ENCODE data around the gene SCLY. TPM values are rescaled to one million over a fixed set of nuclear protein-coding genes. Genes with fewer than 3 reads are reported as not detected.

The SCLY gene
- total and polyA plus RNA-seq, 2 of the 13 experiments (the other 11 are each of a cell fraction or from before 2014, with no cell fraction given): 27.9 to 38.6 TPM

DNA sequence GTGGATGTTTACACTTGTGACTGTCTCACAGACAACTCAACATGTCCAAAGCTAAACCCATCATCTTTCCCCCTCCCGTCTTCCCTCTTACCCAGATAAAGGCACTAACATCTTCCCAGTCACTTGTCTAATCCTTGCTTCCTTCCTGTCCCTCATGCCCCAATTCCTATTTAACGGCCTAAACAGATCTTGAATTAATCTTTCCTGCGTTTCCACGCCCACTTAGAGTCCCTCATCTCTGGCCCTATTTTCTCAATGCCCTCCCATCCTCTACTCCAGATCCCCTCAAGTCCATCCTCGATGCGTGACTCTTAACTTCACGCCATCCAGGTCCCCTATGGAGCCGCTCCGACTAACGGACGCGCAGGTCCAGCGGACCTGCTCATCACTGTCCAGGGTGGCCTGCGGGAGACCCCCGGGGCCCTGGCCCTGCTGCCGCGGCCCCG lies 682 bp upstream of the SCLY start:
- no TSS peak for BruUV-seq (replicated peaks)
- Histone ChIP-seq H3K4me3 (replicated peaks in 1 of 3; ENCODE audit: insufficient read depth in 1 of 3, low read depth in 2 of 3, low read length in 3 of 3) (peak overlapping the region; percentile 89 to 99 (median 97)), H2AFZ (ENCODE audit: low read length) (peak overlapping the region; percentile 12), H3K79me2 (ENCODE audit: insufficient read depth, low read length) (peaks cover 29% of the 10 kb centered on the region), H3K9me3 (ENCODE audit: low read length) (no peaks in the 10 kb centered on the region), H4K20me1 (ENCODE audit: insufficient read depth, low read length) (no peaks in the 10 kb centered on the region), H3K4me1 (ENCODE audit: insufficient read depth, low read length) (peaks cover 57% of the 10 kb centered on the region), H3K36me3 (replicated peaks in 1 of 2; ENCODE audit: control insufficient read depth in 1 of 2, insufficient read depth in 2 of 2, low read length in 2 of 2) (peaks cover 0 to 3% of the 10 kb centered on the region in 2 experiments; a peak in 1 of 5 replicates), H3K27me3 (ENCODE audit: control insufficient read depth in 1 of 2, insufficient read depth in 2 of 2, low read length in 2 of 2) (no peaks in the 10 kb centered on the region; a peak in 1 of 5 replicates), H3K4me2 (ENCODE audit: low read depth, low read length) (peak overlapping the region; percentile 97), H3K27ac (ENCODE audit: extremely low read length, insufficient read depth, low read length) (peak overlapping the region; percentile 91), H3K9ac (ENCODE audit: insufficient read depth, low read depth, low read length) (peak overlapping the region; percentile 95)
- ChIA-PET CTCF (ENCODE audit: low intra/inter-chr PET ratio, low total read pairs) (no interaction called here), POLR2A (interaction anchor here (0.9 to 2.9 kb wide), 27 partner anchors 10 to 203 kb away, joined by 3 to 27 read pairs (median 5); no protein-coding TSS in a partner anchor)
- WGBS (ENCODE audit: low lambda C conversion rate): under 1% methylated on average over 15 of the region's 18 CpGs
- no peak for DNase-seq (ENCODE audit: low spot score)
- ATAC-seq: no peak
- FAIRE-seq: no peak
- intact Hi-C loops (cut with micrococcal nuclease; ENCODE audit: unreplicated experiment): loop anchor here (2.0 to 10.0 kb wide), 4 partner anchors 47 to 385 kb away; partner anchors contain the start of genes PER2 and UBE2F
- in situ Hi-C loops (cut with HindIII; ENCODE audit: extremely low pct_ligation_motif_present, low pct_unique_long_range_greater_than_20kb): loop anchor here (5.0 kb wide), 1 partner anchor 93 kb away; the partner anchor contains the start of gene UBE2F
- TF ChIP-seq REXO4 (CRISPR knock-in tag; IDR thresholded peaks at IDR 0.05; ENCODE audit: borderline replicate concordance) (0 out of 2 replicates have a peak, but pooled peaks have one; percentile 30), PHF5A (CRISPR knock-in tag; IDR thresholded peaks at IDR 0.05; ENCODE audit: low read depth, unreplicated experiment) (no peak), RFX3 (CRISPR knock-in tag; IDR thresholded peaks at IDR 0.05) (no peak), ZNF160 (CRISPR knock-in tag; IDR thresholded peaks at IDR 0.05) (0 out of 2 replicates have a peak, but pooled peaks have one; percentile 7), ZNF354B (CRISPR knock-in tag; IDR thresholded peaks at IDR 0.05) (0 out of 2 replicates have a peak, but pooled peaks have one; percentile 65), TERF1 (CRISPR knock-in tag; IDR thresholded peaks at IDR 0.05) (0 out of 2 replicates have a peak, but pooled peaks have one; percentile 42), ZNF562 (CRISPR knock-in tag; IDR thresholded peaks at IDR 0.05; ENCODE audit: borderline replicate concordance) (no peak), SAFB2 (CRISPR knock-in tag; IDR thresholded peaks at IDR 0.05; ENCODE audit: borderline replicate concordance, low read depth) (no peak), NBN (conservative IDR thresholded peaks at IDR 0.05) (no peak), HOXA9 (CRISPR knock-in tag; IDR thresholded peaks at IDR 0.05; ENCODE audit: borderline replicate concordance) (0 out of 2 replicates have a peak, but pooled peaks have one; percentile 9), MAFG (CRISPR knock-in tag; IDR thresholded peaks at IDR 0.05) (no peak), HINFP (CRISPR knock-in tag; IDR thresholded peaks at IDR 0.05; ENCODE audit: low read depth) (peak; percentile 93), ZNF460 (CRISPR knock-in tag; IDR thresholded peaks at IDR 0.05; ENCODE audit: borderline replicate concordance) (peak; percentile 39; the same call in 1 of the 2 replicates), SMC3 (IDR thresholded peaks at IDR 0.05; ENCODE audit: low read length) (0 out of 2 replicates have a peak, but pooled peaks have one; percentile 4), PHF8 (CRISPR knock-in tag; IDR thresholded peaks at IDR 0.05) (no peak), SNAPC5 (CRISPR knock-in tag; IDR thresholded peaks at IDR 0.05; ENCODE audit: borderline replicate concordance) (0 out of 2 replicates have a peak, but pooled peaks have one; percentile 25), ZC3H13 (CRISPR knock-in tag; IDR thresholded peaks at IDR 0.05) (peak; percentile 67; the same call in 1 of the 2 replicates)
- TF ChIP-seq, protein P1, sequence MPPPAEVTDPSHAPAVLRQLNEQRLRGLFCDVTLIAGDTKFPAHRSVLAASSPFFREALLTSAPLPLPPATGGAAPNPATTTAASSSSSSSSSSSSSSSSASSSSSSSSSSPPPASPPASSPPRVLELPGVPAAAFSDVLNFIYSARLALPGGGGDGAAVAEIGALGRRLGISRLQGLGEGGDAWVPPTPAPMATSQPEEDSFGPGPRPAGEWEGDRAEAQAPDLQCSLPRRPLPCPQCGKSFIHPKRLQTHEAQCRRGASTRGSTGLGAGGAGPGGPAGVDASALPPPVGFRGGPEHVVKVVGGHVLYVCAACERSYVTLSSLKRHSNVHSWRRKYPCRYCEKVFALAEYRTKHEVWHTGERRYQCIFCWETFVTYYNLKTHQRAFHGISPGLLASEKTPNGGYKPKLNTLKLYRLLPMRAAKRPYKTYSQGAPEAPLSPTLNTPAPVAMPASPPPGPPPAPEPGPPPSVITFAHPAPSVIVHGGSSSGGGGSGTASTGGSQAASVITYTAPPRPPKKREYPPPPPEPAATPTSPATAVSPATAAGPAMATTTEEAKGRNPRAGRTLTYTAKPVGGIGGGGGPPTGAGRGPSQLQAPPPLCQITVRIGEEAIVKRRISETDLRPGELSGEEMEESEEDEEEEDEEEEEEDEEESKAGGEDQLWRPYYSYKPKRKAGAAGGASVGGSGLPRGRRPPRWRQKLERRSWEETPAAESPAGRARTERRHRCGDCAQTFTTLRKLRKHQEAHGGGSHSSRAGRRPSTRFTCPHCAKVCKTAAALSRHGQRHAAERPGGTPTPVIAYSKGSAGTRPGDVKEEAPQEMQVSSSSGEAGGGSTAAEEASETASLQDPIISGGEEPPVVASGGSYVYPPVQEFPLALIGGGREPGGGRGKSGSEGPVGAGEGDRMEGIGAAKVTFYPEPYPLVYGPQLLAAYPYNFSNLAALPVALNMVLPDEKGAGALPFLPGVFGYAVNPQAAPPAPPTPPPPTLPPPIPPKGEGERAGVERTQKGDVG (CRISPR knock-in tag; IDR thresholded peaks at IDR 0.05; ENCODE audit: borderline replicate concordance): no peak
